GM19455 (cell line): ENCODE data around the gene CCL24.
"Not testable (repeated sequence)": the region's sequence is repeated elsewhere in the genome, so short reads cannot be mapped to it uniquely, and the experiment has no call there.

Source experiments
- ATAC-seq: cut with Tn5 transposase; IDR thresholded peaks from one replicate; pipeline ENCODE4 v1.9.1; 2021; ENCODE audit not compliant: unreplicated experiment

CCL24 gene, protein sequence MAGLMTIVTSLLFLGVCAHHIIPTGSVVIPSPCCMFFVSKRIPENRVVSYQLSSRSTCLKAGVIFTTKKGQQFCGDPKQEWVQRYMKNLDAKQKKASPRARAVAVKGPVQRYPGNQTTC

GRCh38 chr7:75813781-75814236 lies at the start of gene CCL24:
CCL24 (minus strand) TSS chr7:75813806; CDS start chr7:75813715, 91 bp downstream.
- no peak for ATAC-seq

DNA sequence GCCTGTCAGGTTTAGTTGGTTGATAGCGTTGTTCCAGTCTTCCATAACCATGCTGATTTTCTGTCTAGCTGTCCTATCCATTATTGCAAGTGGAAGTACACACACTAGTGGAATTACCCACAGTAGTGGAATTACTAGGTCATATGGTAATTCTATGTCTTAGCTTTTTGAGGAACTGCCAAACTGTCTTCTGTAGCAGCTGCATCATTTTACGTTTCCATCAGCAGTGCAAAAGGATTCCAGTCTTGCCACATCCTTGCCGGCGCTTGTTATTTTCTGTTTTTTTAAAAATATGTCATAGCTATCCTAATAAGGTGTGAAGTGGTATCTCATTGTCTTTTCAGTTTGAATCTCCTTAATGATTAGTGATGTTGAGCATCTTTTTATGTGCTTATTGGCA lies 48.0 kb upstream of the CCL24 start:
- no peak for ATAC-seq

DNA sequence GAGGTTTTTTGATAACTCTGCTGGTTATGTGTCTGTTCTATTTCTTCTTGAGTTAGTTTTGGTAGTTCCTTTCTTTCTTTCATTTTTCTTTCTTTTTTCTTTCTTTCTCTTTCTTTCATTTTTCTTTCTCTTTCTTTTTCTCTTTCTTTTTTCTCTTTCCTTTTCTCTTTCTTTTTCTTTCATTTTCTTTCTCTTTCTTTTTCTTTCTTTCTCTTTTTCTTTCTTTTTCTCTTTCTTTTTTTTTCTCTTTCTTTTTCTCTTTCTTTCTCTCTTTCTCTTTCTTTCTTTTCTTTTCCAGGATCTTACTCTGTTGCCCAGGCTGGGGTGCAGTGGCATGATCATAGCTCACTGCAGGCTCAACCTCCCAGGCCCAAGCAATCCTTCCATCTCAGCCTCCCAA lies 44.8 kb upstream of the CCL24 start:
- no peak for ATAC-seq

DNA sequence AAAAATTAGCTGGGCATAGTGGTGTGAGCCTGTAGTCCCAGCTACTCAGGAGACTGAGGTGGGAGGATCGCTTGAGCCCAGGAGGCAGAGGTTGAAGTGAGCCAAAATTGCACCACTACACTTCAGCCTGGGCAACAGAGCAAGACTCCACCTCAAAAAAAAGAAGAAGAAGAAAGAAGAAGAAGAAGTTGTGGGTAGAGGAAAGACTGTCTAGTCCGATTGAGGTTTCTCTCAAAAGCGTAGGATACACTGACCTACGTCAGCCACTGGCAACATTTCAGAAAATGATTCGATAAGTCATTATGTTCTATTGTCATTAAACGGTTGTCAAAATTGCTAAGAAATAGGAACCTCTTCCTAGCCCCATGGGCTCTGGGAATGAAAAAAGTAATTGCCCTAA lies 42.9 kb upstream of the CCL24 start:
- no peak for ATAC-seq

- ATAC-seq: not testable (repeated sequence)
These were observed 41.3 kb upstream of the CCL24 start for GRCh38 chr7:75854813-75855345.

DNA sequence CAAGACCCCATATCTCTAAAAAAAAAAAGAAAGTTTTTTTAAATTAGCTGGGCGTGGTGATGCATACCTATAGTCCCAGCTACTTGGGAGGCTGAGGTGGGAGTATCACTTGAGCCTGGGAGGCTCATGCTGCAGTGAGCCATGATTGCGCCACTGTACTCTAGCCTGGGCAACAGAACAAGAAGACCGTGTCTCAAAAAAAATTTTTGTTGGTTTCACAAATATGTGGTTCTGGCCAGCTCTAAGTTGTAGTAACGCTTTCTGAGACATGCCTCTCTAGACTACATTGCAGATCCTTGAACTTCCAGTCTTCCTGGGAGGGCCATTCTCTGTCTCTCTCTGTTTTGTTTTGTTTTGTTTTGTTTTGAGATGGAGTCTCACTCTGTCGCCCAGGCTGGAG lies 40.6 kb upstream of the CCL24 start:
- ATAC-seq: no peak

DNA sequence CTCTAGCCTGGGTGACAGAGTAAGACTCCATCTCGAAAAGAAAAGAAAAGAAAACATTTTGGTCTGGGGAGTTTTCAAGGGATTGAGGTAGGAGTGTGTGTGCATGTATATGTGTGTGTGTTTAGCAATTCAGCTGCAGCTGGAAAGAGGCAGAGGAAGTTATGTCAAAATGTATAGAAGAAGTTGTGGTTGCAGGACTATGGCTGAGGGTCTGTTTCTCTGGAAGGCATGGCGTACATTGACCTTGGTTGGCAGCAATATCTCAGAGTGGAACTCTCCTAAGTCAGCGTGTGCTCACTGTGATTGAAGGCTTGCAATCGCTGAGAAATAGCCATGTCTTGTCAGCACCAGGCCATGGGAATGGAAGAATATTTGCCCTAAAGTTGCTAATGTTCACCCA lies 36.6 kb upstream of the CCL24 start:
- ATAC-seq: no peak

- no peak for ATAC-seq
These were observed 36.0 kb upstream of the CCL24 start for GRCh38 chr7:75849573-75849972.

DNA sequence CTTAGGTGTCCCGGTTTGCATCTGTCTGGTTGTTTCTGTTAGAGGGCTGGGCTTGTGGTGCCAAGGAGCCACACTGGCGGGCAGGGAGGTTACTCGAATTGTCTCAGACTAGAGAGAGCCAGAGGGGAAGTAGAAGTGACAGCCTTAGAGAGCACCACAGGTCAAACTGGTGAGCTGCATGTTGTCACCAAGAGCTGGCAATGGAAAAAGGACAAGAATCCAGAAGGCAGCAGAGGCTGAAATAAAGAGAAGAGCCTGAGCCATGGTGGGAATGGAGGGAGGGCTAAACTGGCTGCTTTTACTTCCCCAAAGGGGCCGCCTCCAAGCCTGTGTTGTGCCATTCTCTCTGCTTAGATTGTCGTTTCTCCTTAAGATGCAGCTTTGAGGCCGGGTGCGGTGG lies 34.1 kb upstream of the CCL24 start:
- ATAC-seq: no peak

GRCh38 chr7:75845132-75845531 lies 31.5 kb upstream of the CCL24 start:
- ATAC-seq: not testable (repeated sequence)

- ATAC-seq: no peak
These were observed 30.6 kb upstream of the CCL24 start for GRCh38 chr7:75844158-75844557.

- ATAC-seq: no peak
These were observed 30.1 kb upstream of the CCL24 start for GRCh38 chr7:75843613-75844116.

GRCh38 chr7:75842836-75843446 lies 29.3 kb upstream of the CCL24 start:
- peak; percentile 89 for ATAC-seq

DNA sequence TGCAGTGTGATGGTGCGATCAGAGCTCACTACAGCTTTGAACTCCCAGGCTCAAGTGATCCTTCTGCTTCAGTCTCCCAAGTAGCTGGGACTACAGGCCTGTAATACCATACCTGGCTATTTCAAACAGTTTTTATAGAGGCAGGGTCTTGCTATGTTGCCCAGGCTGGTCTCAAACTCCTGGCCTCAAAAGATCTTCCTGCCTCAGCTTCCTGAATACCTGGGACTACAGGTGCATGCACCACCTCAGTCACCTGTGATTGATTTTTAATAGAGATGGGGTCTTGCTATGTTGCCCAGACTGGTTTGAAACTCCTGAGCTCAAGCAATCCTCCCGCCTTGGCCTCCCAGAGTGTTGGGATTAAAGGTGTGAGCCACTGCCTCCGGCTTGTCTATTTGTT lies 26.4 kb upstream of the CCL24 start:
- ATAC-seq: no peak

DNA sequence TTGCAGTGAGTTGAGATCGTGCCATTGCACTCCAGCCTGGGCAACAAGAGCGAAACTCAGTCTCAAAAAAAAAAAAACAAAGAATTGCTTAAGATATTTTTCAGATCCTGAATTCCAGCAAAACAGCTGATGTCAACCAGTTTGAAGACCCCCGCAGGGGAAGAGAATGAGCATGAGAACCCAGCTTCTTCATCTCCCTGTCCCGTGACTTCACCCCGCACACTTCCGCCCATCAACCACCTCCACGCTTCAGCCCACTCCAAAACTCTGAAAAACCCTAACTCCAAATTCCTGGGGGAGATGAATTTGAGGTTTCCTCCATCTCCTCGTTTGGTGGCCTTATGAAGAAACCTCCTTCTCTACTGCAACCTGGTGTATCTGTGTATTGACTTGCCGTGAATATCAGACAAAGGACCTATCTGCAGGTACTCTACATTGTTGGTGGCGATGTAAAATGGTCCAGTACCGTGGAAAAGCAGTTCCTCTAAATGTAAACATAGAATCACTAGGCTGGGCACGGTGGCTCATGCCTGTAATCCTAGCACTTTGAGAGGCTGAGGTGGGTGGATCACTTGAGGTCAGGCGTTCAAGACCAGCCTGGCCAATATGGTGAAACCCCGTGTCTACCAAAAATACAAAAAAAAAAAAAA lies 24.8 kb upstream of the CCL24 start:
- ATAC-seq: not testable (repeated sequence)

DNA sequence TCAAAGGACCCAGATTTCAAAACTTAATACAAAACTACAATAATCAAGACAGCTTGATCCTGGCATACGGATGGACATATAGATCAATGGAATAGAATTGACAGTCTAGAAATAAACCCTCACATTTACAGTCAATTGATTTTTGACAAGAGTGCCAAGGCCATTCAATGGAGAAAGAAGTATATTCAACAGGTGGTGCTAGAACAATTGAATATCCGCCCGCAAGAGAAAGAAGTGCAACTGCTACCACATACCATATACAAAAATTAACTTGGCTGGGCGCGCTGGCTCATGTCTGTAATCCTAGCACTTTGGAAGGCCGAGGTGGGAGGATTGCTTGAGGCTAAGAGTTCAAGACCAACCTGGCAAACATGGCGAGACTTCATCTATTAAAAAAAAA lies 23.2 kb upstream of the CCL24 start:
- ATAC-seq: no peak

- ATAC-seq: no peak
These were observed 22.2 kb upstream of the CCL24 start for GRCh38 chr7:75835688-75836285.

- not testable (repeated sequence) for ATAC-seq
These were observed 20.1 kb upstream of the CCL24 start for GRCh38 chr7:75833662-75834061.

- no peak for ATAC-seq
These were observed 17.4 kb upstream of the CCL24 start for GRCh38 chr7:75830978-75831377.

DNA sequence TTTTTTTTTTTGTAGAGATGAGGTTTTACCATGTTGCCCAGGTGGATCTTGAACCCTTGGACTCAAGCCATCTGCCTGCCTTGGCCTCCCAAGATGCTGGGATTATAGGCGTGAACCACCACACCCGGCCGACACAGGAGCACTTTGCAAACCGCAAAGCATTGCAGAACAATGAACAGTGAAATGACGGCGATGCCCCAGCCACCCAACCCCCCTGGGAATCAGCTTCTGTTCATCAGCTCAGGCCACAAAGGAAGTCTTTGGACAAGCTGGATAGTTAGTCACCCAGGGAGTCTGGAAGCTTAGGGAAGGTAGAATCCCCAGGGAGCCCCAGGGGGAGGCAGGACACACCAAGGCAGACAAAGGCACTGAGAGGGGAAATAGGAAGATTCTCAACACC lies 16.1 kb upstream of the CCL24 start:
- not testable (repeated sequence) for ATAC-seq

DNA sequence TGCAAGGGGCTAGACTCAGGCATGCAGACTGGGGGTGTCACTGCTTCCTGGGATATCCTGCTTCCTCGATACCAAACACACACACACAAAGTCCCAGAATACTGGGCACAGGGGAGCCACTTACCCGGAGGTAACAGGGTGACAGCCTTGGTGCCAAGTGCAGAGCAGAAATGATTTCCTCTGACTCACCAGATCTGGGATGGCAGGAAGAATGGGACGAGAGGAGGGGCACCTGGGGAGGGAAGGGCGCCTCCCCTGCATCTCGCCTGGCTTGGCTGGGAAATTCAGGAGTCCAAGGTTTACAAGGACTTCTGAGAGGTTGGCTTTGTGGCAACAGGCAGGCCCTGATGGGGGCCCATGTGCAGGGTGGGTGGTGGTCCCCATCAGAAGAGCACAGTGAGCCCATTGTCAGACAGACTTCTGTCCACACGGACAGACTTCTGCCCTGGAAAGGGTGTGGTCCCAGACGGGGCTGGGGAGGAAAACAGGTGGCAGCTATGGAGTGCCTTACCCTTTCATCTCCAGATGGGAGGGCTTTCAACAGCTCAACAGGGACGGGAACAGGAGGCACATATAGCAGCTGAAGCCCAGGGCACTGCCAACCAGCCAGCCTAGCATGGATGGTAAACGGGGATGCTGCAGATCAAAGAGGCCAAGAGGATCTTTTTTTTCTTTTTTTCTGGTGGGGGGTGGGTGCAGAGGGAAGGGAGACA lies 9.7 kb upstream of the CCL24 start:
- ATAC-seq: no peak
